SK-N-SH (cell line): ENCODE measurements around the gene CDC34.

Experiments
- CTCF ChIP-seq: fragments of 200-600 bp; sonication (generic); IDR thresholded peaks from 2 replicates; pipeline ENCODE4 v1.6.1; 2017; ENCODE audit warnings: antibody characterized with exemption, mild to moderate bottlenecking, moderate library complexity
- EP300 ChIP-seq, 2 experiments: IDR thresholded peaks; 2 replicates each; pipeline versions ENCODE4 v1.4.0 to v1.6.1; 2012; ENCODE audit warnings: borderline replicate concordance in 1 of 2, low read depth in 1 of 2, low read length in 1 of 2
- EZH2phosphoT487 ChIP-seq: fragments of 200-600 bp; sonication (generic); IDR thresholded peaks from 2 replicates; pipeline ENCODE4 v1.6.1; 2017; ENCODE audit warnings: low read depth, mixed run types, mild to moderate bottlenecking, antibody characterized with exemption, moderate library complexity, borderline replicate concordance
- FOSL2 ChIP-seq: IDR thresholded peaks from 2 replicates; pipeline ENCODE4 v1.4.0; 2012; ENCODE audit warnings: low read depth, mild to moderate bottlenecking, moderate library complexity, borderline replicate concordance
- PBX3 ChIP-seq: IDR thresholded peaks from 2 replicates; pipeline ENCODE4; 2012
- RAD21 ChIP-seq: IDR thresholded peaks from 2 replicates; pipeline ENCODE4 v1.6.1; 2012; ENCODE audit warnings: mild to moderate bottlenecking, low read length
- SIN3A ChIP-seq: IDR thresholded peaks from 2 replicates; pipeline ENCODE4 v1.6.1; 2012; ENCODE audit warnings: low read depth, mild to moderate bottlenecking, low read length, moderate library complexity, borderline replicate concordance

- TF ChIP-seq PBX3, result no peak
- TF ChIP-seq SIN3A, result no peak
- TF ChIP-seq RAD21, result no peak
- no peak for TF ChIP-seq EP300 (IDR thresholded peaks at IDR 0.05; ENCODE audit: borderline replicate concordance in 1 of 2, low read depth in 1 of 2, low read length in 1 of 2)
- TF ChIP-seq FOSL2, result no peak
- TF ChIP-seq CTCF, result no peak
- no peak for TF ChIP-seq EZH2phosphoT487
Measured at GRCh38 chr19:571566-571974, 40.0 kb downstream of the CDC34 start.
